Psoas muscle (tissue), 8 donors: ENCODE results near the gene IFITM2. TPM values are rescaled to one million over a fixed set of nuclear protein-coding genes. Genes with fewer than 3 reads are reported as not detected.

ENCODE experiments used
- ATAC-seq, 4 donors: fragments of 200-7000 bp; cut with Tn5 transposase; one replicate each; pipeline ENCODE4 v1.9.1; 2020; ENCODE audit warnings: moderate library complexity in 3 of 4, mild to moderate bottlenecking in 2 of 4
- DNase-seq, 2 donors: peaks; one replicate each; pipeline ENCODE4 v3.0.0-alpha.2; 2020
- H3K27ac ChIP-seq: fragments of 200-600 bp; one replicate; pipeline ENCODE4 v1.8.0; 2022
- H3K27me3 ChIP-seq, 3 donors: fragments of 200-600 bp in 1 of 3; one replicate each; pipeline versions ENCODE4 v1.6.1 to v1.8.0; 2013 to 2022; ENCODE audit warnings: low read length in 2 of 3, mild to moderate bottlenecking in 2 of 3, moderate library complexity in 1 of 3; ENCODE audit not compliant: insufficient read depth in 3 of 3
- H3K36me3 ChIP-seq, 2 donors: fragments of 200-600 bp in 1 of 2; one replicate each; pipeline versions ENCODE4 v1.6.1 to v1.8.0; 2013 to 2022; ENCODE audit warnings: low read depth in 1 of 2, mild to moderate bottlenecking in 1 of 2, moderate library complexity in 1 of 2; ENCODE audit not compliant: insufficient read depth in 1 of 2
- H3K4me1 ChIP-seq: fragments of 200-600 bp; one replicate; pipeline ENCODE4 v1.8.0; 2022
- H3K4me3 ChIP-seq: fragments of 200-600 bp; one replicate; pipeline ENCODE4 v1.8.0; 2022; ENCODE audit warnings: mild to moderate bottlenecking
- H3K9me3 ChIP-seq: fragments of 200-600 bp; one replicate; pipeline ENCODE4 v1.8.0; 2022
- CTCF ChIP-seq: fragments of 200-600 bp; IDR thresholded peaks from one replicate; pipeline ENCODE4 v1.8.0; 2022; ENCODE audit warnings: antibody characterized with exemption
- WGBS, 3 donors: extraction: QIAGEN DNeasy Blood & Tissue Kit; methylation state at CpG; one replicate each; pipeline versions ENCODE4 v1.1.6 to v1.1.7; 2013; 5-methylcytosine and 5-hydroxymethylcytosine counted together
- intact Hi-C, 2 donors: fragments of 100-400 bp; cut with DNase I; formaldehyde crosslinking; loops; one replicate each; pipeline versions ENCODE4 v1.11.0 to v1.14.2; 2022
- polyA plus RNA-seq, 3 donors: library from polyadenylated mRNA; stranded (reverse); fragments of 200-250 nt; gene quantifications; one replicate each; pipeline ENCODE4 v1.2.3, GENCODE V29; 2013
- total RNA-seq, 4 donors: library from RNA; stranded (reverse); fragmentation: NEBNext Ultra II Directional in 2 of 4; extraction: Animal tissue kit (Norgen Biotek cat#: 25700) in 2 of 4; gene quantifications; one replicate each; pipeline versions ENCODE4 v1.2.1 to v1.2.4, GENCODE V29; 2021 to 2023
- donor health status: healthy with polysubstance abuse.
- donor health status: DM: no; HTN: no; CAD: no; lungs with moderate emphysema.
- donor health status: Bipolar disorder and iron deficiency.
- donor health status: healthy.
- donor health status: DM: yes; HTN: yes; CAD: no.
- donor health status: DM: no; HTN: no; CAD: no.
- donor health status: DM: no; HTN: no; CAD: no.
- donor health status: DM: yes; HTN: yes; CAD: no.

Gene IFITM2
- total and polyA plus RNA-seq, 7 donors: 109 to 371 (median 138) TPM

GRCh38 chr11:282171-282570 lies 25.4 kb upstream of the IFITM2 start:
- intact Hi-C loops: no loop called here
- Histone ChIP-seq H3K4me3 (no peak overlapping the region), H3K27ac (no peak overlapping the region), H3K9me3 (no peaks in the 10 kb centered on the region), H3K36me3 (no peaks in the 10 kb centered on the region), H3K4me1 (no peaks in the 10 kb centered on the region), H3K27me3 (peaks cover 0 to 72% (median 49%) of the 10 kb centered on the region in 3 donors)
- no peak for TF ChIP-seq CTCF
- peak in 1 of 2 donors; percentile 37 for DNase-seq
- ATAC-seq: no peak
- 45 to 55% (median 53%) methylated on average over 4 of the region's 4 CpGs for WGBS, 3 donors

- Histone ChIP-seq H3K27ac (no peak overlapping the region), H3K4me3 (no peak overlapping the region), H3K36me3 (no peaks in the 10 kb centered on the region), H3K27me3 (peaks cover 0 to 74% (median 50%) of the 10 kb centered on the region in 3 donors), H3K4me1 (no peaks in the 10 kb centered on the region), H3K9me3 (no peaks in the 10 kb centered on the region)
- ATAC-seq (no peak), DNase-seq (peak in 1 of 2 donors; percentile 22)
- WGBS, 3 donors: 42 to 48% (median 46%) methylated on average over 10 to 13 of the region's 13 CpGs
- TF ChIP-seq CTCF: no peak
- intact Hi-C loops: no loop called here
These were observed 24.8 kb upstream of the IFITM2 start for GRCh38 chr11:282630-283360.

GRCh38 chr11:283405-284104 lies 24.1 kb upstream of the IFITM2 start:
- DNase-seq (peak in 1 of 2 donors; percentile 8), ATAC-seq (no peak)
- Histone ChIP-seq H3K4me1 (no peaks in the 10 kb centered on the region), H3K36me3 (no peaks in the 10 kb centered on the region), H3K27ac (no peak overlapping the region), H3K4me3 (no peak overlapping the region), H3K27me3 (peaks cover 0 to 74% (median 49%) of the 10 kb centered on the region in 3 donors), H3K9me3 (no peaks in the 10 kb centered on the region)
- no peak for TF ChIP-seq CTCF
- 78 to 83% (median 81%) methylated on average over 21 to 23 of the region's 23 CpGs for WGBS, 3 donors
- intact Hi-C loops: no loop called here

- Histone ChIP-seq H3K27ac (no peak overlapping the region), H3K9me3 (no peaks in the 10 kb centered on the region), H3K4me1 (no peaks in the 10 kb centered on the region), H3K27me3 (peaks cover 0 to 69% (median 43%) of the 10 kb centered on the region in 3 donors), H3K36me3 (no peaks in the 10 kb centered on the region), H3K4me3 (no peak overlapping the region)
- no peak for TF ChIP-seq CTCF
- no peak for ATAC-seq
- WGBS, 3 donors: 81 to 83% (median 81%) methylated on average over 23 to 24 of the region's 24 CpGs
- intact Hi-C loops: no loop called here
- peak in 1 of 2 donors; percentile 47 for DNase-seq
These were observed 23.3 kb upstream of the IFITM2 start for GRCh38 chr11:284105-285020.
